Measurements from ENCODE around the gene RPL34.
"Not testable (repeated sequence)": the region's sequence is repeated elsewhere in the genome, so short reads cannot be mapped to it uniquely, and the experiment has no call there.

The RPL34 gene

GRCh38 chr4:108620101-108620932 is at the start of gene RPL34:
Gene RPL34, plus strand, starts transcription at chr4:108620576. Its CDS starts 1,384 bp downstream, at chr4:108621960.
- DNase-seq (ENCODE audit: low spot score) = peak; percentile 97

DNA sequence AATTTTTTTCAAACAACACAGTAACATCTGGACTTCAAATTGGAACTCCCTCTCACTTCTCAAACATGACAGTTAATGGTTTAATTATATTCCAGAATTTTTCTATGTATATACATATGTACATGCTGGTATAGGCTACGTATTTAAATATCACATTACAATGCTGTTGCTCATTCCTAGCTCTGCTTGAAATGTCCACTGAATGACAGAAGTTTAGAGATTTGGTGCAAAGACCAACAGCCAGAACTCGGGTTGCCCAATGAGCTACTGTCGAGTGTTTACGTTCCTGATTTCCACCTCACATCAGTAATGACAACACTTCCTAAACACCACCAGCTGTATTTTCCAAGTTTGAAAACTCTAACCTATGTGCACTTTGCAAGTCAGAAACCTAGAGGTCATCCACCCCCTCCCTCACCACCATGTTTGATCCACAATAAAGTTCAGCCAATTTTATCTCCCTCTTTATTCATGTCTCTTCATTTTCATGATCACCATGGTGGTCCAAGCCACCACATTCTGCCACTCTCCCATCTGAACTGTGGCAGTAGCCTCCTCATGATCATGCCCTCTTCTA is 49.3 kb upstream of the RPL34 start:
- DNase-seq (ENCODE audit: low spot score) = no peak

DNA sequence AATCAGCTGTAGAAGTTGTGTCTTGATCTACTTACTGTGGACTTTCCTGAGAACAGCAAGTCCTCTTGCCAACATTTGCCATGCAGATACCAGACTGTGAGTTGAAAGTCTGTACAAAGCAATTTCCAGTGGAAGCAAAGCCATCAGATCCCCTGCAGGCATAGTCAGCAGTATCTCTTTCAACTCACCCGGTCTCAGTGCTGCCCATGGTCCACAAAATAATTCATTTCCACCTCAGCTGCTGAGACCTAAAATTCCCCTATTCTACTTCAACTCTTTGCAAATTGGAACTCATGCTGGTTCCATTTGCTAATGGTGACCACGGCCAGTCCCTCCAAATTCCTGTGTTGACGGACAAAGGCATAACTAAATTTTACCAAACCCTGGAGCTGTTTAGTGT is 46.0 kb upstream of the RPL34 start:
- no peak for DNase-seq (ENCODE audit: low spot score)

- no peak for DNase-seq (ENCODE audit: low spot score)
These were observed 39.3 kb upstream of the RPL34 start for GRCh38 chr4:108581083-108581482.

- no peak for DNase-seq (ENCODE audit: low spot score)
These were observed 33.6 kb upstream of the RPL34 start for GRCh38 chr4:108586778-108587177.

DNA sequence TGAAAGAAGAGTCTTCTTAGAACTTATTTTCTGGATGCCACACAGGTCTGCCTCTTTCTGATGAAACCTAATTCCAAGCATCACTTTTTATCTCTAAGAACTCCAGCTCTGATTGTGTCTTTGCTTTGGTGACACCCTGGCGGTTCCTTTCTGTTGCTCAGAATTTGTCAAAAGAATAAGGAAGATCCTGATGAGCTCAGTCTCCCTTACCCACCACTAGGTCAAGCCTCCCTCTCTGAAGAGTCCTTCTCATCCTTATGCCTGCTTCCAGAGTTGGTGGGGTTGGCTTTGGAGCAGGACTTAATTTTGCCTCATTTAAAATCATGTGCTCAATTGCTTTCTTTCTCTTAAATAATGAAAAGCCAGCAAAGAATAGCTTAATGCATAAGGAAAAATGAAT is 31.5 kb upstream of the RPL34 start:
- DNase-seq (ENCODE audit: low spot score) = no peak

DNA sequence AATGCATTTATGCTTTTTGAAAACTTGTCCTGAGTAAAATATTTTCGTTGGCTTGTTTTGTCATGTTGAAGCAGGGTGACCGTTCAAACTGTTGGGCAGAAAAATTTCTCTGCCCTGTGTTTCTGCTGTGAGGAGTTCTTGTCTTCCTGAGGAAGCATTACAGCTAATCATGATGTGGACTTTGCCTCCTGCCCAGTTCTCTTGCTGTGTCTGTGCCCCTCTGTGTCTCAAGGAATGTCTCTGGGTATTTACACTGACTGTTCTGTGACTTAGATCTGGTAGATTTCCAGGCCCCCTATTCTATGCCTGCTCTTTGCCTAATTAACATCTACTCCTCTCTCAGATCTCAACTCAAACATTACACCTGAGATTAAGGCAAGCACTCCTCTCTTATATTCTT is 30.4 kb upstream of the RPL34 start:
- no peak for DNase-seq (ENCODE audit: low spot score)

DNA sequence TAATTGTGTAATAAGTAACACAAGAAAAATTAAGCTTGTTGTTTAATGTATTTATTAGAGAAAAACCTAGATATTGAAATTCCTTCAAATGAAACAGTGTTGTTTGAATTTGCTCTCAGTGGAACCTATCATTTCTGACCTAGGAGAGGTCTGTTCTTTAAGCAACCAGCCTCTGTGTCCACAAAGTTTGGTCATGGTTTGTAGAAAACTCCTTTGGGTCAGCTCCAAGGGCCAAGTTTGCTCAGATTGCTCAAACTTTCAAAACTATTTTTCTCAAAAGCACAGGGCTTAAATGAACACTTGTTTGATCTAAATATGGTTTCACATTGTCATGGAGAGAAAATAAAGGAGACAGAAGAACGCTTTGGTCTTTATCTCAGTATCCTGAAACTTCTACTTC is 29.6 kb upstream of the RPL34 start:
- no peak for DNase-seq (ENCODE audit: low spot score)

- no peak for DNase-seq (ENCODE audit: low spot score)
These were observed 27.7 kb upstream of the RPL34 start for GRCh38 chr4:108592674-108592986.

- DNase-seq (ENCODE audit: low spot score) = not testable (repeated sequence)
These were observed 26.1 kb upstream of the RPL34 start for GRCh38 chr4:108594296-108594695.

DNA sequence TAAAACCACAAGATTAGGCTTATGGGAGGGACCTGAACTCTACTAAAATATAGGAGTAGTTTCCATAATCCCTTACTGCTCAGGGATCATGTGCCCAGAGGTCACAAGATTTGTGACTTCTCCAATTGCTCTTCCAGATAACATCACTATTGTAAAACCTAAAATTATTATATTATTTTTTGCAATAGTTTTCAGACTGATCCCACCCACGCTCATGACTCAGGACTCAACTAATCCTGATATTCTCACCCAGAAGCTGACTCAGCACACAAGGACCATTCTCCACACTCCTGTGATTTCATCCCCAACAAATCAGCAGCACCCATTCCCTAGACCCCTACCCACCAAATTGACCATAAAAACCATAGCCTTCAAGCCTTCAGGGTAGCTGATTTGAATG is 24.0 kb upstream of the RPL34 start:
- no peak for DNase-seq (ENCODE audit: low spot score)

DNA sequence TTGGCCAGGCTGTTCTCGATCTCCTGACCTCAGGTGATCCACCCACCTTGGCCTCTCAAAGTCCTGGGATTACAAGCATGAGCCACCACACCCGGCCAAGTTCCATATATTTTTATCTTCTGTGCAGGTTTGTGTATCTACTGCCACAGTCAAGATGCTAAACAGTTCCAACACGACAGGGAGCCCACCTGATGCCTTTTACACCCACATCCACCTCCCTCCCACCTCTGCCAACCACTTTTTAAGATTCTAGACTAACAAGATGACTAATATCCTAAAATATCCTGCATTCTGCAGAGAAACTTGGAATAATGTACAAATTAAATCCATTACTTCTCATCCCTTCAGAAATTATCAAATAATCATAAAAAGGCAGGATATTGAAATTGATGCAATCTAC is 19.3 kb upstream of the RPL34 start:
- DNase-seq (ENCODE audit: low spot score) = no peak

DNA sequence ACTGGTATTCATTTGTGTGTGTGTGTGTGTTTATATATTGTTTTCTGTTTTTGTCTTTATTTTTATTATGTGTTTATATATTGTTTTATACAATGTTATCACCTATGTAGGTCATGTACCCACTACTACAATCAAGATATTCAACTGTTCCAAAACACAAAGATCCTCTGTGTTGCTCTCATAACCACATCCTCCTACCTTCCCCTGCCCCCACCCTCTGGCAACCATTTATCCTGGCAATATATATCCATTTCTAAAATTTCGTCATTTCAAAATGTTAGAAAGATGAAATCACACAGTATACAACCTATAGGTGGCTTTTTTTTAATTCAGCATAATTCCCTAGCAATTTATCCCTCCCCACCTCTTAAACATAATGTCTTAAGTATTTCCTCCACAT is 18.8 kb upstream of the RPL34 start:
- no peak for DNase-seq (ENCODE audit: low spot score)

DNA sequence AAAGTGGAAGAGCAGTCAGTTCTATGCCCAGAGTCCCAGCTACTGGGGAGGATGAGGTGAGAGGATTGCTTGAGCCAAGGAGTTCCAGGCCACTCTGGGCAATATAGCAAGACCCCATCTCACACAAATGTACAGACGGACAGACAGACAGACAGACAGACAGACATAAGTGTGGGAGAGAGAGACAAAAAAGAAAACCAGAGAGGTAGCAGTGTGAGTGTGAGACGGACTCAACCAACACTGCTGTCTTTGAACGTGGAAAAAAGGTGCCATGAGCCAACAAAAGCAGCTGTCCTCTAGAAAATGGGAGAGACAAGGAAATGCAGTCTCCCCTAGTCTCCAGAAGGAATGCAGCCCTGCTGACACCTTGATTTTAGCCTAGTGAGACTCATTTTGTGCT is 18.2 kb upstream of the RPL34 start:
- no peak for DNase-seq (ENCODE audit: low spot score)

DNA sequence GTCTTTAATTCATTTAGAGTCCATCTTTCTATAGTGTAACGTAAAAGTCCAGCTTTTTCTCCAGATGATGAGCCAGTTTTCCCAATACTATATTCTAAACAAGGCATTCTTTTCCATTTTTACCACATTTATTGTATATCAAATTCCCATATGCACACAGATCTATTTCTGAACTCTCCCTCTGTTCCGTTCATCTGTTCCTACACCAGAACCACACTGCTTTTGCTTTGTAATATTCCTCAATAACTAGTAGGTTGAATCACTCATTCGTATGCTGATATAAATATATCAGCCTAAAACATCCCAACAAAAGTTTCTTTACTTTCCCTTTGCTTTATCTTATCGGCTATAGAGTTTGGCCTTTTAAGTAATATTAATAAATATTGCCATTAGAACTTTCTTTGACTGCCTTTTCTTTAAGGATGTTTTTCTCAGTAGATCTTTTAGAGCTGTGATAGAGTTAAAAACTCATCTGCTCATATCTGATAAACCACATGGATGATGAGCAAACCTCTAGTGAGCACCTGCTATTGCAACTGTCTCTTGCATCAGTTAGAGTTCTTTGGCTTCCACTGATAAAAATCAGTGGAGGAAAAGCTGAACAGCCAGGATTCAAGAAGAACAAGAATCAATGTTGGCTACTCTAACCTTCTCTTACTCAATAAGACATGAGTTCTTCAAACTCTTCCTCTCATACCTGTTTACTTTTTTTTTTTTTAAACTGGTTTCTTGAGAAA is 13.1 kb upstream of the RPL34 start:
- DNase-seq (ENCODE audit: low spot score) = no peak

GRCh38 chr4:108611365-108611764 is 9.0 kb upstream of the RPL34 start:
- DNase-seq (ENCODE audit: low spot score) = no peak

- DNase-seq (ENCODE audit: low spot score) = no peak
These were observed 8.0 kb upstream of the RPL34 start for GRCh38 chr4:108612365-108612764.

DNA sequence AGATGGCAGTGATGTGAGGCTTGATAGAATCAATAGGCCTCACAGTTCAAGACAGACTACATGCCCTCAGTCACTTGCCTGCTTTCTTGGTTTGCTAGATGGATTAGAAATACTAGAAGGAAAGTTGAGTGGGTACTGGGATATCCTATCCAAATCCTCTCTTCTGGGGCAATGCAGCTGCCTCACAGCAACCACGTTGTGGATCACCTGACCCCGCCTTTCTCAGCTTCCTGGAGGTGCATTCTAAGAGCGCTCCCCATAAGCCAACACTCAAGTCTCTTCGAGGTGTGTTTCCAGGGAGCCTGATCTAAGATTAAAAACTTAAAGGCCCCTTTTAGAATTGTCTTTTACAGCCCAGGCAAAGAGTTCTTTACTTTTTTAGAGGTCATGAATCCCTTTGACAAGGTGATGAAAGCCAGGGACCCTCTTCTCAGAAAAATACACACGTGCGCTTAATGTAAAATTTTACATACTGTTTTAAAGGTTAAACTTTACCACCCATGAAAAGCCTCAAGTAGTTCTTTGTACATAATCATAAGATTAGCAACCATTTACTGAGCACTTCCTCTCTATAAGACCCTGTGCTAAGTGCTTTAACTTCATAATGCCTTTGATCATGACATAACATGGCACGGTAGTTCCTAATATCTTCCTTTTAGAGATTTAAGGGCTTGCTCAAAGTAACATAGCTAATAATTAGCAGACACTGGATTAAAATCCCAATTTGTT is 840 bp upstream of the RPL34 start:
- DNase-seq (ENCODE audit: low spot score) = no peak

GRCh38 chr4:108620933-108621905 is 843 bp downstream of the RPL34 start:
- DNase-seq (ENCODE audit: low spot score) = no peak

GRCh38 chr4:108622022-108622421 is 1.6 kb downstream of the RPL34 start:
- DNase-seq (ENCODE audit: low spot score) = no peak

DNA sequence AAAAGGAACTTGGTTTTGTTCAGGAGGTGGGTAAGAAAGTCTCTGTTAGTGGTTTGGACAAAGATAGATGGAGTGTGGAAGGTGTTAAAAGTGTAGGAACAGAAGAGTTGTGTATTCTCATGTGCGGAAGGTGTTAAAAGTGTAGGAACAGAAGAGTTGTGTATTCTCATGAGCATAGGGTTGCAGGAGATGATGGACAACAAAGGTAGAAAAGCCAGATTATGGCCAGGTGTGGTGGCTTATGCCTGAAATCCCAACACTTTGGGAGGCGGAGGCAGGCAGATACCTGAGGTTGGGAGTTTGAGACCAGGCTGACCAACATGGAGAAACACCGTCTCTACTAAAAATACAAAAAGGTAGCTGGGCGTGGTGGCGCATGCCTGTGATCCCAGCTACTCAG is 2.5 kb downstream of the RPL34 start:
- no peak for DNase-seq (ENCODE audit: low spot score)
